Esophagus squamous epithelium (tissue), 5 donors: Measurements from ENCODE around the gene REL. TPM values are rescaled to one million over a fixed set of nuclear protein-coding genes. Genes with fewer than 3 reads are reported as not detected.

ENCODE experiments used
- DNase-seq: peaks from one replicate; lab custom pipeline; 2025; lab: John Stamatoyannopoulos, UW
- H3K27ac ChIP-seq, 4 donors: fragments of 200-600 bp; sonication (generic); one replicate each; pipeline ENCODE4 v1.5.1; 2016 to 2019; ENCODE audit warnings: mild to moderate bottlenecking in 1 of 4
- H3K27me3 ChIP-seq, 4 donors: fragments of 200-600 bp; sonication (generic); 1 replicate in 3 of 4; 2 replicates in 1 of 4; pipeline versions ENCODE4 v1.5.1 to v1.6.0; 2017 to 2021; ENCODE audit warnings: antibody characterized with exemption in 1 of 4
- H3K36me3 ChIP-seq, 3 donors: fragments of 200-600 bp; sonication (generic); one replicate each; pipeline ENCODE4 v1.5.1; 2016 to 2019
- H3K4me1 ChIP-seq, 3 donors: fragments of 200-600 bp; sonication (generic); one replicate each; pipeline ENCODE4 v1.5.1; 2017 to 2019
- H3K4me3 ChIP-seq, 4 donors: fragments of 200-600 bp; sonication (generic); 1 replicate in 3 of 4; 2 replicates in 1 of 4; pipeline ENCODE4 v1.5.1; 2016 to 2019; ENCODE audit warnings: mild to moderate bottlenecking in 2 of 4, moderate library complexity in 1 of 4
- H3K9me3 ChIP-seq, 3 donors: fragments of 200-600 bp; sonication (generic); one replicate each; pipeline ENCODE4 v1.5.1; 2016 to 2019
- CTCF ChIP-seq, 6 experiments: fragments of 450-650 bp in 4 of 6; fragments of 200-600 bp in 2 of 6; sonication (generic) in 2 of 6; IDR thresholded peaks; one replicate each; pipeline ENCODE4 v1.5.1; 2016 to 2019; ENCODE audit warnings: antibody characterized with exemption in 6 of 6, mild to moderate bottlenecking in 4 of 6, moderate library complexity in 4 of 6
- POLR2A ChIP-seq, 4 donors: fragments of 450-650 bp; IDR thresholded peaks; one replicate each; pipeline ENCODE4 v1.6.1; 2017; ENCODE audit warnings: antibody characterized with exemption in 4 of 4, mild to moderate bottlenecking in 4 of 4, moderate library complexity in 3 of 4
- WGBS, 2 donors: methylation state at CpG; one replicate each; pipeline ENCODE4 v1.1.5; 2018; 5-methylcytosine and 5-hydroxymethylcytosine counted together
- intact Hi-C: fragments of 100-400 bp; cut with DNase I; formaldehyde crosslinking; loops from one replicate; pipeline ENCODE4 v1.15.0; 2022
- total RNA-seq, 4 donors: library from RNA; depleted of rRNA; stranded (reverse); fragments of >200 nt; gene quantifications; one replicate each; pipeline ENCODE4 v1.1.0, GENCODE V29; 2016
- donor health status: DM: yes; HTN: yes; CAD: no.

REL gene
- total RNA-seq, 4 donors from 2014 or later: 16.3 to 20.9 (median 16.8) TPM

- Histone ChIP-seq H3K27ac (no peak overlapping the region), H3K9me3 (no peaks in the 10 kb centered on the region), H3K27me3 (no peaks in the 10 kb centered on the region), H3K4me3 (no peak overlapping the region), H3K4me1 (peaks cover 0 to 13% (median 7%) of the 10 kb centered on the region in 3 donors), H3K36me3 (peaks cover 0 to 44% (median 0%) of the 10 kb centered on the region in 3 donors)
- 84% methylated on average over 3 of the region's 3 CpGs for WGBS, 2 donors
- no peak for TF ChIP-seq POLR2A (IDR thresholded peaks at IDR 0.05)
- no peak for TF ChIP-seq CTCF (IDR thresholded peaks at IDR 0.05)
- intact Hi-C loops: no loop called here
- no peak for DNase-seq
Observed at GRCh38 chr2:60932954-60933353, 51.6 kb downstream of the REL start.

GRCh38 chr2:60934165-60934722 lies 52.9 kb downstream of the REL start:
- 51 to 61% methylated on average over 2 of the region's 2 CpGs for WGBS, 2 donors
- no peak for DNase-seq
- Histone ChIP-seq H3K9me3 (no peaks in the 10 kb centered on the region), H3K4me3 (peak overlapping the region in 1 of 4 donors; percentile 32), H3K27ac (peak overlapping the region in 3 of 4 donors; percentile 44 to 69 (median 62)), H3K36me3 (peaks cover 0 to 50% (median 0%) of the 10 kb centered on the region in 3 donors), H3K4me1 (peaks cover 0 to 13% (median 7%) of the 10 kb centered on the region in 3 donors), H3K27me3 (no peaks in the 10 kb centered on the region)
- TF ChIP-seq POLR2A (IDR thresholded peaks at IDR 0.05) (no peak), CTCF (IDR thresholded peaks at IDR 0.05) (no peak)
- intact Hi-C loops: no loop called here

- 75 to 83% methylated on average over 5 of the region's 5 CpGs for WGBS, 2 donors
- intact Hi-C loops: no loop called here
- no peak for DNase-seq
- H3K4me1 ChIP-seq: peaks cover 0 to 13% (median 7%) of the 10 kb centered on the region in 3 donors
- H3K27me3 ChIP-seq: no peaks in the 10 kb centered on the region
- no peak overlapping the region for H3K4me3 ChIP-seq
- no peaks in the 10 kb centered on the region for H3K9me3 ChIP-seq
- no peak for TF ChIP-seq POLR2A (IDR thresholded peaks at IDR 0.05)
- TF ChIP-seq CTCF (IDR thresholded peaks at IDR 0.05): no peak
- peaks cover 0 to 48% (median 0%) of the 10 kb centered on the region in 3 donors for H3K36me3 ChIP-seq
- no peak overlapping the region for H3K27ac ChIP-seq
Observed at GRCh38 chr2:60936757-60937156, 55.4 kb downstream of the REL start.

GRCh38 chr2:60938301-60938700 lies 56.9 kb downstream of the REL start:
- Histone ChIP-seq H3K9me3 (no peaks in the 10 kb centered on the region), H3K27me3 (no peaks in the 10 kb centered on the region), H3K27ac (no peak overlapping the region), H3K4me3 (no peak overlapping the region), H3K4me1 (peaks cover 0 to 13% (median 7%) of the 10 kb centered on the region in 3 donors), H3K36me3 (peaks cover 0 to 38% (median 0%) of the 10 kb centered on the region in 3 donors)
- intact Hi-C loops: no loop called here
- 95 to 100% methylated on average over 3 to 7 of the region's 7 CpGs for WGBS, 2 donors
- no peak for DNase-seq
- TF ChIP-seq POLR2A (IDR thresholded peaks at IDR 0.05) (no peak), CTCF (IDR thresholded peaks at IDR 0.05) (no peak)

GRCh38 chr2:60939622-60940021 lies 58.2 kb downstream of the REL start:
- no peak for DNase-seq
- no peak for TF ChIP-seq CTCF (IDR thresholded peaks at IDR 0.05)
- H3K36me3 ChIP-seq: peaks cover 0 to 38% (median 0%) of the 10 kb centered on the region in 3 donors
- 72 to 84% methylated on average over 2 of the region's 2 CpGs for WGBS, 2 donors
- intact Hi-C loops: no loop called here
- peaks cover 0 to under 1% (median under 1%) of the 10 kb centered on the region in 3 donors for H3K4me1 ChIP-seq
- no peak overlapping the region for H3K27ac ChIP-seq
- H3K9me3 ChIP-seq: no peaks in the 10 kb centered on the region
- no peaks in the 10 kb centered on the region for H3K27me3 ChIP-seq
- no peak overlapping the region for H3K4me3 ChIP-seq
